ENCODE measurements around the gene TMEM51. TPM values are rescaled to one million over a fixed set of nuclear protein-coding genes. Genes with fewer than 3 reads are reported as not detected.

The TMEM51 gene
- total RNA-seq, 1 donor from 2014 or later, result 82.3 TPM

DNA sequence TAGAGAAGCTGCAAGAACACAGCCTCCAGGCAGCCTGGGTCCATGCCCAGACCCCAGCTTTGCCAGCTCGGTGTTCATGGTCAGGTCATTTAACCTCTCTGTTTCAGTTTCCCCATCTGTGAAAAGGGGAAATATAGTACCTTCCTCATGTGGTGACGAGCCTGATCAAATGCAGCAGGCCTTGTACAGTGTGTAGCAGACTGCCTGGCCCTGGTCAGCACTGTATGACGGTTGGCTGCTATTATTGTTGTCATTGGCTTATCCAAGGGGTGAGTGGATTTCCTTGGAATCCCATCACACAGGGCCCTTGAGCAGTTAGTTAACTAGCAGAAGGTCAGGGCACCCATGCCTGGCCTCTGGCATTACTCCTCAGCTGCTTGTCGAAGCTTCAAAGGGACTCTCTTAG is 6.6 kb upstream of the TMEM51 start:
- no peaks in the 10 kb centered on the region for H3K27me3 ChIP-seq (ENCODE audit: control insufficient read depth, insufficient read depth, low read length)
- no peaks in the 10 kb centered on the region for H3K36me3 ChIP-seq (ENCODE audit: control insufficient read depth, insufficient read depth, low read length)
- no peak for DNase-seq (ENCODE audit: low read depth)
- TF ChIP-seq, protein P1, sequence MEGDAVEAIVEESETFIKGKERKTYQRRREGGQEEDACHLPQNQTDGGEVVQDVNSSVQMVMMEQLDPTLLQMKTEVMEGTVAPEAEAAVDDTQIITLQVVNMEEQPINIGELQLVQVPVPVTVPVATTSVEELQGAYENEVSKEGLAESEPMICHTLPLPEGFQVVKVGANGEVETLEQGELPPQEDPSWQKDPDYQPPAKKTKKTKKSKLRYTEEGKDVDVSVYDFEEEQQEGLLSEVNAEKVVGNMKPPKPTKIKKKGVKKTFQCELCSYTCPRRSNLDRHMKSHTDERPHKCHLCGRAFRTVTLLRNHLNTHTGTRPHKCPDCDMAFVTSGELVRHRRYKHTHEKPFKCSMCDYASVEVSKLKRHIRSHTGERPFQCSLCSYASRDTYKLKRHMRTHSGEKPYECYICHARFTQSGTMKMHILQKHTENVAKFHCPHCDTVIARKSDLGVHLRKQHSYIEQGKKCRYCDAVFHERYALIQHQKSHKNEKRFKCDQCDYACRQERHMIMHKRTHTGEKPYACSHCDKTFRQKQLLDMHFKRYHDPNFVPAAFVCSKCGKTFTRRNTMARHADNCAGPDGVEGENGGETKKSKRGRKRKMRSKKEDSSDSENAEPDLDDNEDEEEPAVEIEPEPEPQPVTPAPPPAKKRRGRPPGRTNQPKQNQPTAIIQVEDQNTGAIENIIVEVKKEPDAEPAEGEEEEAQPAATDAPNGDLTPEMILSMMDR (IDR thresholded peaks at IDR 0.05; ENCODE audit: insufficient read depth, low read length, poor library complexity, severe bottlenecking), result no peak
- H3K4me3 ChIP-seq (ENCODE audit: low read depth, low read length), result no peak overlapping the region

DNA sequence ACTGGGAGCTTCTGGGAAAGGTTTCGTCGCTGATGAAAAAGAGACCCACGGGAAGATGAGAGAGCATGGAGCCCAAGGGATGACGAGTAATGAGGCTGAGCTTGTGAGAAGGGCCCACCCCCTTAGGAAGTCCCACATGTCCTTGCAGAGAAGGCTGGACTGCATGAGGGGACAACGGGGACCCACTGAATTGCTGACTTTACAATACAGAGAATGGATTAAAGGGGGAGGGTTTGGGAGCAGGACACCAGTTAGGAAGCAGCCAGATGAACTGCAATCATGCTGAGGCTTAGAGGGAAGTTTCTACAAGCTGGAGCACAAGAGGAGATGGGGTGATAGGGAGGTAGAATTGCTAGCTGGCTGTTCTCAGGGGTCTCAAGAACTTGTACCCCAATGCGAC is 5.5 kb upstream of the TMEM51 start:
- TF ChIP-seq, protein P1 (IDR thresholded peaks at IDR 0.05; ENCODE audit: insufficient read depth, low read length, poor library complexity, severe bottlenecking), result no peak
- no peaks in the 10 kb centered on the region for H3K27me3 ChIP-seq (ENCODE audit: control insufficient read depth, insufficient read depth, low read length)

DNA sequence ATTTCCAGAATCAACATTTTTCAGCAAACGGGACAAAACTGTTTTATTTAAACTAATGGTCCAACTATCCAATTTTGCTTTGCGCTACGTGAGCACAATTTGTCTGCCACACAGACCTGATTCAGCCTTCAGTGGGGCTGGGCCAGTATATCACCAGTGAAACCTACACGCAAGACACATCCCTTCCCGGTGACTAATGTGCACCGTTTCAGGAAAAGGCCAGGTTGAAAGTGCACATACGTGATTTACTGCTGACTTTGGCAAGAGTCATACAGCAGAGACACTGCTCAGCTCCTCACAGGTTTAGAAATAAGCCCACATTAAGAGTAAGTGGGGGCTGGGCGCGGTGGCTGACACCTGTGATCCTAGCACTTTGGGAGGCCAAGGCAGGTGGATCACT is 5.1 kb upstream of the TMEM51 start:
- DNase-seq (ENCODE audit: low read depth), result no peak
- TF ChIP-seq, protein P1 (IDR thresholded peaks at IDR 0.05; ENCODE audit: insufficient read depth, low read length, poor library complexity, severe bottlenecking), result no peak
- Histone ChIP-seq H3K4me3 (ENCODE audit: low read depth, low read length) (no peak overlapping the region), H3K36me3 (ENCODE audit: control insufficient read depth, insufficient read depth, low read length) (no peaks in the 10 kb centered on the region), H3K27me3 (ENCODE audit: control insufficient read depth, insufficient read depth, low read length) (no peaks in the 10 kb centered on the region)

More for the DNA sequence above, 5.5 kb upstream of the TMEM51 start:
- Histone ChIP-seq H3K4me3 (ENCODE audit: low read depth, low read length) (no peak overlapping the region), H3K36me3 (ENCODE audit: control insufficient read depth, insufficient read depth, low read length) (no peaks in the 10 kb centered on the region)
- no peak for DNase-seq (ENCODE audit: low read depth)

DNA sequence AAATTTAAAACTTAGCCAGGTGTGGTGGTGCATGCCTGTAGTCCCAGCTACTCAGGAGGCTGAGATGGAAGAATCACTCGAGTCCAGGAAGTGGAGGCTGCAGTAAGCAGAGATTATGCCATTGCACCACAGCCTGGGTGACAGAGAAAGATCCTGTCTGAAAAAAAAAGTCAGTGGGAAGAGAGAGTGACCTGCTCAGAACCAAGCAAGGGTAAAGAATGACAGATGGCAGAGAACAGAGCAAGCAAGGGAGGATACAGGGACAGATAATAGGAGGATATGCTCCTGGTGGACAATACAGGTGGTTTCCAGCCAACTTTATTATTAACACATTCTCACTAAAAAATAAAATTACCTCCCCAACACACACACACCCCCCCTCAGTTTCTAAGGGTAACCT is 4.6 kb upstream of the TMEM51 start:
- DNase-seq (ENCODE audit: low read depth), result no peak
- Histone ChIP-seq H3K4me3 (ENCODE audit: low read depth, low read length) (no peak overlapping the region), H3K27me3 (ENCODE audit: control insufficient read depth, insufficient read depth, low read length) (no peaks in the 10 kb centered on the region), H3K36me3 (ENCODE audit: control insufficient read depth, insufficient read depth, low read length) (no peaks in the 10 kb centered on the region)
- TF ChIP-seq, protein P1 (IDR thresholded peaks at IDR 0.05; ENCODE audit: insufficient read depth, low read length, poor library complexity, severe bottlenecking), result no peak

DNA sequence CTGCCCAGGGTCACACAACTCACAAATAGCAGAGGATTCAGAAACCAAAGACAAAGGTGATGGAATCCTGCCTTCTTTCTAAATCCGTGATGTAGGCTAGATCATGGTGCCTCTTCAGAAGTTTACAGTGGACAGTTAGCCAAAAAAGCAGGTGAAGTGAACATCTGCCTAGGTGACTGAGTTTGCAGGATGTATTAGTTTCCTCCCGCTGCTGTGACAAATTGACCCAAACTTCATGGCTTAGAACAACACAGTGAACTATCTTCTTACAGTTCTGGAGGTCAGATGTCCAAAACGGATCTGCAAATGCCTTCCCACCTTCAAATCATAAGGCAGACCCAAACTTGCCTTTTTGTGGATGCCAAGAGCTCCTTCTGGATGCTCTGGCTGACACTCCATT is 3.2 kb upstream of the TMEM51 start:
- Histone ChIP-seq H3K27me3 (ENCODE audit: control insufficient read depth, insufficient read depth, low read length) (no peaks in the 10 kb centered on the region), H3K36me3 (ENCODE audit: control insufficient read depth, insufficient read depth, low read length) (no peaks in the 10 kb centered on the region), H3K4me3 (ENCODE audit: low read depth, low read length) (no peak overlapping the region)
- DNase-seq (ENCODE audit: low read depth), result no peak
- TF ChIP-seq, protein P1 (IDR thresholded peaks at IDR 0.05; ENCODE audit: insufficient read depth, low read length, poor library complexity, severe bottlenecking), result no peak

DNA sequence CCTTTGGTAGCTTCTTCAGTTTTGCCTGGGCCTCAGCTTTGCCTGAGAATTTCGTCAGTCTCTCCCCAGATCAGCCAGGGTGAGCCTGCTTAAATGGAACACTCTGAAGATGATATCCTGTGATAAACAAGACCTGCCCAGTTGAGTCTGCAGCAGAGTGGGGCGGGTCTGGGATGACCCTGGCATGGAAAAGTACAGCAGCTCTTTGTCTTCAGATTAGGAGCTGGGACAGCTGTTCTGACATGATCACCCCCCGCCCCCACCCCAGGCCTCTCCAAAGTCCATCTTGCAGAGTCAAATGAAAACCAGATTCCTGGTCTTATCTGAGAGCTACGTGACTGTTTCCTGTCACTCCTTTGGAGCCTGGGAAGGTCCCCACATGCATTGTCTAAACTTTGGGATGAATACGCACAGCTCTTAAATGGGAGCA is 2.2 kb upstream of the TMEM51 start:
- no peaks in the 10 kb centered on the region for H3K27me3 ChIP-seq (ENCODE audit: control insufficient read depth, insufficient read depth, low read length)
- TF ChIP-seq, protein P1 (IDR thresholded peaks at IDR 0.05; ENCODE audit: insufficient read depth, low read length, poor library complexity, severe bottlenecking), result no peak
- DNase-seq (ENCODE audit: low read depth), result no peak
- no peak overlapping the region for H3K4me3 ChIP-seq (ENCODE audit: low read depth, low read length)
- H3K36me3 ChIP-seq (ENCODE audit: control insufficient read depth, insufficient read depth, low read length), result peaks cover 1% of the 10 kb centered on the region

Measured in kidney epithelial cell (primary cell).